Activated T-helper 1 cell treated with anti-CD3 and anti-CD28 coated beads, Interleukin-2, amount 50 U/mL, for 16 hours (primary cell): ENCODE measurements around the gene MRPL38.
A peak's percentile ranks its signal among the peaks of the same experiment; 100 is the strongest.
"Not testable (repeated sequence)": the region's sequence is repeated elsewhere in the genome, so short reads cannot be mapped to it uniquely, and the experiment has no call there.

ENCODE experiments used
- DNase-seq, 2 donors: peaks; one replicate each; pipeline ENCODE4 v3.0.0-alpha.2; 2020; ENCODE audit warnings: low read depth in 1 of 2, low spot score in 1 of 2

The MRPL38 gene

GRCh38 chr17:75897160-75898019 is 7.3 kb downstream of the MRPL38 start:
- DNase-seq, result no peak

- peak; percentile 44 to 67 for DNase-seq
These were observed 8.1 kb downstream of the MRPL38 start, which contains the start of gene TRIM65 for GRCh38 chr17:75896415-75897159. Gene TRIM65, minus strand, starts transcription at chr17:75896951. Its CDS starts 14 bp downstream, at chr17:75896937.

DNA sequence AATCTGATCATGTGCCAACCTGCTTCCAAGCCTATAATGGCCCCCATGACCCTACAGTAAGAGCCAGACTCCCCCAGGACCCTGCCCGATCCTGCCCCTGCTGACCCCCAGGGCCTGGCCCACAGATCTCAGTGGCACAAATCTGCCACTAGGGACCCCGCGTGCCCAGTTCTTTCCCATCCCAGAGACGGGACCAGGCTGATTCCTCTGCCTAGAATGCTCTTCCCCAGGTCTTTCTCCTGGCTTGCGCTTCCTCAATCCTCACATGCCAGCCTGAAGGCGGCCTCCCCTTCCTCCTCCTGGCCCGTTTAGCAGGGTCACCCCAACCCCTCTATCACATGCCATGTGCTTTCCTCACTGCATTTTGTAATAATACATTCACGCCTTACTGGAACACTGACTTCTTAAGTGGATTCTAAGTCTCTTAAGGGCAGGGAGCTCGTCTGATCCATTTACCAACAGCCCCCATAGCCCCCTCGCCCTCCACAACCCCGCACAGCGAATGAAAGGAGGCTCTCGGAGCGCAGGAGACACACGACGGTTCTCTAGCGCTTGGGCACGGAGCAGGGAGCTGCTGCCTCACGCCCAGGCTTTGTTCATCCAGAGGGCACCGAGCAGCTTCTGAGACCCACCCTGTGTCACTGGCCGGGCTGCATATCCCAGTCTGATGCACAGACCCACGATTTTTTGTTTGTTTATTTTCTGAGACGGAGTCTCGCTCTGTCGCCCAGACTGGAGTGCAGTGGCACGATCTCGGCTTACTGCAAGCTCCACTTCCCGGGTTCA is 9.1 kb downstream of the MRPL38 start:
- no peak for DNase-seq

DNA sequence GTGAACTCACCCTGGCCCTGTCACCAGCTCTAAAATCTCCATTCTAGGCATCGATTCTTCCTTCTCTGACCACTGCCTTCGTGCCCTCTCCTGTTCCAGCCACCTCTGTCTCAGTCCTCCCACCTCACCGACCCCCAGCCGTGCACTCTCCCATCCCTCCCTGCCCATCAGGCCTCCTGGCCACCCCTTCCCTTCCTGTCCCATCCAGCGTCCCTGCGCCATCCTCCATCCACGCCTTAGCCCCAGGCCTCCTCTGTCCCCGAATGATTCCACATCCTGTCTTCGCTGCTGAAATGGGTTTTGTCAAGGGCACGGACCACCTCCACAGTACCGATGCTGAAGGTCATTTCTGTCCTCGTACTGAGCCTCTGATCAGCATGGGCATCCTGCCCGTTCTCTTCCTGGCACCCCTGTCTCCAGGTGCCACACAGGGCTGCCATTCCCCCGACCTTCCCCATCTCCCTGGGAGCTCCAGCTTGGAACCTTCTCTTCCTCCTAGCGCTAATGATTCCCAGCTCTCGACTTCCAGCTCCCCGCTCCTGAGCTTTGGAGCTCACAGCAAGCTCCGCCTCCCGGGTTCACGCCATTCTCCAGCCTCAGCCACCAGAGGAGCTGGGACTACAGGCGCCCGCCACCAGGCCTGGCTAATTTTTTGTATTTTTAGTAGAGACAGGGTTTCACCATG is 10.5 kb downstream of the MRPL38 start:
- no peak for DNase-seq

DNA sequence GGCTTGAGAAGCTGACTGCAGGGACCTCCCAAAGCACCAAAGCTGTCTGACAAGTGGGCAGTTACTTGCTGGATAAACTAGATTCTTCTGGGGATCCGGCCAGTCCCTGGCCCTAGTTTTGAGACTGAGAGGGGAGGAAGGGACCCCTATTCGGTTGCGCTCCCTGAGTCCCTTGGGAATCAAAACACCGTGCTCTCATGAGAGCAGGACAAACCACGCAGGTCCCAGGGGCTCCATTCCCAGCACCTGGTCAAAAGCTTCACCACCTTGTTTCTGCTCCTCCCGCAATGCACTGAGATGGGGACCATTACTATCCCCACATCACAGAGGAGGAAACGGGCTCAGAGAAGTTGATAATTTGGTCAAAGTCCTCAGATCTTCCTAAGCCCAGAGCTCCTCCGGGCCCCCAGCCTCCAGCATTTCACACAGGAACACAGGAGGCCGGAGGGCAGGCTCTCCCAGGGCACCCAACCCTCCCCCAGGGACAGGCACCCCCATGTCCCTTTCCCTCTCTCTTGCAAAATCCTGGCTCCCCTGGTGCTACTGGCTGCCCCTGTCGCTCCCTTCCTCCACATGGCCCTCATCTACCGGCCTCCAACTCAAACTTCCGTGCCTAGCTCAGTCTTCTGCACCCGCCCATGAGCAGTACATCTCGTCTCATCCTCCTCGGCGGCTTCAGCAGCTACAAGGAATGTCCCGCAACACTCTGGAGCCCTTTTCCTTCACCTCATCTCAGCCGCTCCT is 11.2 kb downstream of the MRPL38 start:
- no peak for DNase-seq

DNA sequence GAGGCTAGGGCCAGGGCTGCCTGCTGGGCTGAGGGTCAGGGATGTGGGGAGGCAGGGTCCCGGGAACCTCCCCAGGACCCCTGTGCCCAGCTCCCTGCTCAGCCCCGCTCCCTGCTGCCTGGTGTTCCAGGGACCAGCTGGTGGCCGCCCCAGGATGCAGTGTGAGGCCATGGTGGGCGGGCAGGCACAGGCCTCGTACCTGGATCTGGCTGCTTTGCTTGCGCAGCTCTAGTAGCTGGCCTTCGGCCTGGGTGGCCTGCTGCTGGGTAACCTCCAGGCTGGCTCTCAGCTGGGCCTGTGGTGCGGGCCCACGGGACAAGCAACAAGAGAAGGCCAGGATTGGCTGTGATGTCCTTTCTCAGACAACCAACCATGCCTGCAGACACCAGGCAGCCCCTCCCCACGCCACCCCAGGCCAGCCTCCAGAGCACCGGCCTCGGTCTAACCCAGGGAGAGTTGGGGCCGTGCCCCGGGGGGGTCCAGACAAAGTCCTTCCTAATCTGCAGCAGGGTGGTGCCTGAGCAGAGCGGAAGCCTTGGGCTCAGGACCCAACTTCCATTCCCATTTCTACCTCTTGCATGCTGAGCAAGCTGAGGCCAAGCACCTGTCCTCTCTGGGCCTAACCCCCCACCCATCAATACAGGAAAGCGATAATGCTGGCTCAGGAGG is 12.0 kb downstream of the MRPL38 start:
- no peak for DNase-seq

- DNase-seq, result no peak
These were observed 12.8 kb downstream of the MRPL38 start for GRCh38 chr17:75891605-75892555.

- no peak for DNase-seq
These were observed 13.6 kb downstream of the MRPL38 start for GRCh38 chr17:75891022-75891604.

DNA sequence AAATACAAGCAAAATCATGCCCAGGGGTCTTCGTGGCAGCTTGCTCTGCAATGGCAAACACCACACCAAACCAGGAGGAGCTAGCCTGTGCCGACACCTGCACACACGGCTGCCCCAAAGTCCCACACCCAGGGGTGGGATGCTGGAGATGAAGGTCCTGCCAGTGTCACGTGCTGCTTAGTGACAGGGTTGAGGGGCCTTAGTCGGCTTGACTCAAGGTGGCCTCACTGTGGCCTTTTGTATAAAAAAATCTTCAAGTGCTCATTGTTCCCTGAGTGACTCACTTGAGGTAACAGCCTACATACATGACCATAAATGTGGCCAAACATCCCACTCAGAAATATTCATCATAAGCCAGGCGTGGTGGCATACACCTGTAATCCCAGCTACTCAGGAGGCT is 15.2 kb downstream of the MRPL38 start:
- DNase-seq, result no peak

DNA sequence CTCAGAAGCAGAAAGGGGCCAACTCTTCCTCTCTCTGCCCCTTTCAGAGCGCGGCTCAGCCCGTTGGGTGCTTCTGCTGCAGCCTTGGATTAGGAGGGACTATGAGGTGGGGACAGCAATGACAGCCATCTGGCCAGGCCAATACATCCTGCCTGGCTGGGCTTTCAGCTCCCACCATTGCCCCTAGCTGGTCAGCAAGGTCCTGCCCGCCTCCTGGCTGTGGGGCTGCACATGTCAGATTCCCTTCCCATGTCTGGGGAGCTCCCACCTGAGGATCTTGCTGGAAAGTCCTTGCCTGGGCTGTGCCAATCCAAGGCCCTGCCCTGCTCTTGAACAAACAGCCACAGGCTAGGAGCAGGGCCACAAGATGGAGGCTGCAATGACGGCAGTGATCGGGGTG is 16.2 kb downstream of the MRPL38 start:
- no peak for DNase-seq

GRCh38 chr17:75885860-75886259 is 18.8 kb downstream of the MRPL38 start:
- DNase-seq, result not testable (repeated sequence)

DNA sequence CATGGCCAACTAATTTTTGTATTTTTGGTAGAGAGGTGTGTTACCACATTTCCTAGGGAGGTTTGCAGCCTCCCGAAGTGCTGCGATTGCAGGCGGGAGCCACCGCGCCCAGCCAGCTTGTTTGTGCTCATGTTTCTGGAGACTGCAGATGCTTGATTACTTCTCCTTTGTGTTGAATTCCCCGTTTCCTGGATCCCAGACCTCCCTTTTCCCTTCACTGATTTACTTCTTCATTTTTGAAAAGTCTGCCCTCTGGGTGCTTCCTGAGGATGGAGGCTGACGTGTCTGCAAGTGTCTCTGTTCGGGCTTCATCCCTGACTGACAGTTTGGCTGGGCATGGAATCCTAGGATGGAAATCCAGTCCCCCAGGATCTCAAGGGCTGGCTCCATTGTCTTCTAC is 19.3 kb downstream of the MRPL38 start:
- DNase-seq, result no peak

- no peak for DNase-seq
These were observed 22.8 kb downstream of the MRPL38 start for GRCh38 chr17:75881678-75882454.

- no peak for DNase-seq
These were observed 24.4 kb downstream of the MRPL38 start for GRCh38 chr17:75880266-75880665.

DNA sequence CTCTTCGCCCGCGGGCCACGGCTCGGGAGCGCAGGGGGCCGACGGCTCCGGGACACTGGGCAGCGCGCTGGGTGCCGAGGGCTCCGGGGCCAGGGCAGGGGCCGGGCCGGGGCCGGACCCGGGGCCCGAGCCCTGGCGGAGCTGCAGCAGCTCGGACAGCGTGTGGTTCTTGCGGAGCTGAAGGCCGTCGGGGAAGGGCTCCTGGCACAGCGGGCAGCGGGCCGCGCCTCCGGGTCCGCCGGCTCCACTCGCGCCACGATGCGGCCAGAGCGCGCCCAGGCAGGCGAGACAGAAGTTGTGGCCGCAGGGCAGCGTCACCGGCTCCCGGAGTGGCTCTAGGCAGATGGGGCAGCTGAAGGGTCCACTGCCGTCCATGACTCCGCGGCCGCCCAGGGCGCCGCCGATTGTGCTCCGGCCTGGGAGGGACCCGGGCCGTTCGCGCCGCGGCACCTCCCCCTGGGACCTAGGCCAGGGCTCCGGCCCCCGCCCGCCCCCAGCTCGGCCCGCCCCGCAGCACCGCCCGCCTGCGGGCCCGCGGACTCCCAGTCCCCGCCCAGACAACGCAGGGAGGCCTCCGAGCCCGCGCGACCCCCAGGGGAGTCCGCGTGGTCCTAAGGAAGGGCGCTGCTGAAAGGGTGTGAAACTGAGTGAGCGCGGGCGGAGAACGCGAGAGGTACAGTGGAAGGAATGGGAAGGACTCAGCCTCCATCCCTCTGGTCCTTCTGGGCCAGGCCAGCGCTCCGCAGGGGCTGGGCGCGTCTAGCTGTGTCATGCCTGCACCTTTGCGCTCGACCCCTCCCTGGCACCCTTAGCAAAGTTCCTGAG is 26.3 kb downstream of the MRPL38 start, which contains the start of gene TRIM47:
Gene TRIM47, minus strand, starts transcription at position 408 of the 825 bp plus-strand sequence. Its CDS starts 33 bp downstream, at position 375.
- no peak for DNase-seq

DNA sequence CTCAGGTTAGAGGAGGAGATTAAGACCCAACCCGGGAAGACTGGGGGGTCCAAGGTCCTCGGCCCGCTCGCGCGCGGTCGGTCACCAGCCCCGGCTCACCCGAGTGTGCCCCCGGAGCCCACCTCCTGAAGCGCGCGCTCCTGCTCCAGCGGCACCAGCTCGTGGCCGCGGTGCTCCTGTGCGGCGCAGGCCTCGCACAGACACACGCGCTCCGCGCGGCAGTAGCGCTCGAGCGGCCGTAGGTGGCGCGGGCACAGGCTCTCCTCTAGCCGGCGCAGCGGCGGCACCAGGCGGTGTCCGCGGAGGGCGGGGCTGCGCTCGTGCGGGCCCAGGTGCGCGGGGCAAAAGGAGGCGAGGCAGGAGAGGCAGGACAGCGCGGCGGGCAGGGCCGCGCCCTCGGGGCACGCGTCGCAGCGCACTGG is 26.9 kb downstream of the MRPL38 start:
- peak; percentile 33 to 63 for DNase-seq
